ENCODE results near the gene SLC39A11.
"Not testable (repeated sequence)": the region's sequence is repeated elsewhere in the genome, so short reads cannot be mapped to it uniquely, and the experiment has no call there.

Gene SLC39A11

DNA sequence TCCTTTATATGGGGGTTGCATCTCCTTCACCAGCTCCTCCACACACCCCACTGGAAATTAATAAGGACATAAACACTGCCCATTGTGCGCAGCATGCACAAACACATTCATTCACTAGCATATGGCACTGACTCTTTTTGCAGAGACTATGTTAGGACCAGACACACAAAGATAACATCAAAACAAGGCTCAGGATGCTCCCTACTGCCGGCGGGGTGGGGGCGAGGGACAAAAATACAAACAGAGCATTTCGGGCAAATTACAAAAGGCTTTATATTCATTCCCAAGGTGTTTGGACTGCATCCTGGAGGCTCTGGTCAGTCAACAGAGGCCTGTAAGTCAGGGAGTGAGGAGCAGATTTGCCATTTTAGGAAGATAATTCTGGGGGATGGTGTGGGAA lies 299.7 kb downstream of the SLC39A11 start:
- no peak overlapping the region for H3K4me3 ChIP-seq (ENCODE audit: low read length)
- TF ChIP-seq, protein P1, sequence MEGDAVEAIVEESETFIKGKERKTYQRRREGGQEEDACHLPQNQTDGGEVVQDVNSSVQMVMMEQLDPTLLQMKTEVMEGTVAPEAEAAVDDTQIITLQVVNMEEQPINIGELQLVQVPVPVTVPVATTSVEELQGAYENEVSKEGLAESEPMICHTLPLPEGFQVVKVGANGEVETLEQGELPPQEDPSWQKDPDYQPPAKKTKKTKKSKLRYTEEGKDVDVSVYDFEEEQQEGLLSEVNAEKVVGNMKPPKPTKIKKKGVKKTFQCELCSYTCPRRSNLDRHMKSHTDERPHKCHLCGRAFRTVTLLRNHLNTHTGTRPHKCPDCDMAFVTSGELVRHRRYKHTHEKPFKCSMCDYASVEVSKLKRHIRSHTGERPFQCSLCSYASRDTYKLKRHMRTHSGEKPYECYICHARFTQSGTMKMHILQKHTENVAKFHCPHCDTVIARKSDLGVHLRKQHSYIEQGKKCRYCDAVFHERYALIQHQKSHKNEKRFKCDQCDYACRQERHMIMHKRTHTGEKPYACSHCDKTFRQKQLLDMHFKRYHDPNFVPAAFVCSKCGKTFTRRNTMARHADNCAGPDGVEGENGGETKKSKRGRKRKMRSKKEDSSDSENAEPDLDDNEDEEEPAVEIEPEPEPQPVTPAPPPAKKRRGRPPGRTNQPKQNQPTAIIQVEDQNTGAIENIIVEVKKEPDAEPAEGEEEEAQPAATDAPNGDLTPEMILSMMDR (conservative IDR thresholded peaks at IDR 0.05; ENCODE audit: low read length), result no peak
- DNase-seq (ENCODE audit: low read depth), result no peak

DNA sequence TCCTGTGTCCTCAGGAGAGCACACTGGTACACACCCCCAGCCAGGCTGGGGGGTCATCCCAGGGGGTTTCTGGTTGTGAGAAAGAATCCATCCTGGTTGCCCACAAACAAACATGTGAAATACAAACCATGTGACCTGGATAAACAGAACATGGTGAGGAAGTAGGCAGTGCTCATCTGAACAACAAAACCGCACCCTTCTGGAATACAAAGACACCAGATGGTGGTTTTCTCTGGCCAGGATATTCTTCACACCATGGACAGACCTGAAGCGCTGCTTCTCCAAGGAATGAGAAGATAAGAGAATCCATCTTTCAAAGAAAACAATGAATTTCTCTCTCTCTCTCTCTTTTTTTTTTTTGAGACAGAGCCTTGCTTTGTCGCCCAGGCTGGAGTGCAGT lies 302.3 kb downstream of the SLC39A11 start:
- H3K4me3 ChIP-seq (ENCODE audit: low read length), result no peak overlapping the region
- TF ChIP-seq, protein P1 (conservative IDR thresholded peaks at IDR 0.05; ENCODE audit: low read length), result no peak
- peak; percentile 10 for DNase-seq (ENCODE audit: low read depth)

DNA sequence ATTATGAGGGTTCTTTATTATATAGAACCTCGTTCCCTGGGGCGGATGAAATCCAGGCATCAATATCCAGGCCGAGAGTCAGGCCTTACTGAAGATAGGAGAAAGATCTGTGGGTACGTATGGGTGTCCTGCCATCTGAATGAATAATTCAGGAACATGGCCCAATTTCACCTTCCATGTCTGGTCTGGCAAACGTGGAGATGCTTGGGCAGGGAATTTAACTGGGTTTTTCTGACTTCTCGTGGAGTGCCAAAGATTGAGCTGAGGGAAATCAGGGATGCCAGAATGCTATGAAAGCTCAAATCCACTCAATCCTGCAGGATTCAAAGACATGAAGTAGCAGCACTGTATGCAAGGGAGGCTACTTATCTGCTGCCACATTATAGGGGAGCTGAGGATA lies 302.8 kb downstream of the SLC39A11 start:
- DNase-seq (ENCODE audit: low read depth), result no peak
- no peak overlapping the region for H3K4me3 ChIP-seq (ENCODE audit: low read length)
- TF ChIP-seq, protein P1 (conservative IDR thresholded peaks at IDR 0.05; ENCODE audit: low read length), result no peak

DNA sequence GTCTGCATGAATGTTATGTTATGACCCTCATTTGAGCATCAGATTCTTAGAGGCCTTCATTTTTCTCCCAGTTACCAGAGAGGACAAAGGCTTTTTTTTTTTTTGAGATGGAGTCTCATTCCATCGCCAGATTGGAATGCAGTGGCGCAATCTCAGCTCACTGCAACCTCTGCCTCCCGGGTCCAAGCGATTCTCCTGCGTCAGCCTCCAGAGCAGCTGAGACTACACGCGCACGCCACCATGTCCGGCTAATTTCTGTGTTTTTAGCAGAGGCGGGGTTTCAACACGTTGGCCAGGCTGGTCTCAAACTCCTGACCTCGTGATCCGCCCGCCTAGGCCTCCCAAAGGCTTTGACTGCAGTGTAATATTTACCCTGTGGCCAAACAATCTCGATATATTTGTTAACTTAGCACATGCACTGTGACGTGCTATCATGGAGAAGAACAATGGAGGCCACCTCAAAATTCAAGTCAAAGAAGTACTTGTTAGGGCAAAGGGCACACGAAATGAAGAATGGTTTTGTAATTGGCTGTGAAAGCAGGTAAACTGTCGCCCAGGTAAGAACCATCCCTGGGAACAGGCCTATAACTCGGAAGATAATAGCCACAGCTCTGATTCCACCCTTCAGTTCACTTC lies 303.4 kb downstream of the SLC39A11 start:
- H3K4me3 ChIP-seq (ENCODE audit: low read length), result no peak overlapping the region
- DNase-seq (ENCODE audit: low read depth), result peak; percentile 33
- TF ChIP-seq, protein P1 (conservative IDR thresholded peaks at IDR 0.05; ENCODE audit: low read length), result no peak

DNA sequence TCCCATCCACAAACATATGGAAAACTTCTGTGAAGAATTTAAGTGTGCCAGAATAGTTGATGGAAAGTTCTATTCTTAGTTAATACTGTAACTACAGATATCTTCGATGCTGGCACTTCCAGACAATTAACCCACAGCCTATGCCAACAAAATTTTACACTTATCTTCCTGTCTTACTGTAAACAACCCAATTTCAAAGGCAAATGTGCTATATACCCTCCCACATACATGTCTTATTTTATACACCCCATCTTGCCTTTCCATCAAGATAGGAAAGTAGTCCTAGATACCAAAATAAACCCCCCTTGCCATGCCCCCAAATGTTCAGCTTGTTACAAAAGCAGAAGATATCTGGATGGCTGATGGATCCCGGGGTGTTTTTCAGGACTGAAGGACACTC lies 306.3 kb downstream of the SLC39A11 start:
- TF ChIP-seq, protein P1 (conservative IDR thresholded peaks at IDR 0.05; ENCODE audit: low read length), result no peak
- no peak overlapping the region for H3K4me3 ChIP-seq (ENCODE audit: low read length)
- no peak for DNase-seq (ENCODE audit: low read depth)

DNA sequence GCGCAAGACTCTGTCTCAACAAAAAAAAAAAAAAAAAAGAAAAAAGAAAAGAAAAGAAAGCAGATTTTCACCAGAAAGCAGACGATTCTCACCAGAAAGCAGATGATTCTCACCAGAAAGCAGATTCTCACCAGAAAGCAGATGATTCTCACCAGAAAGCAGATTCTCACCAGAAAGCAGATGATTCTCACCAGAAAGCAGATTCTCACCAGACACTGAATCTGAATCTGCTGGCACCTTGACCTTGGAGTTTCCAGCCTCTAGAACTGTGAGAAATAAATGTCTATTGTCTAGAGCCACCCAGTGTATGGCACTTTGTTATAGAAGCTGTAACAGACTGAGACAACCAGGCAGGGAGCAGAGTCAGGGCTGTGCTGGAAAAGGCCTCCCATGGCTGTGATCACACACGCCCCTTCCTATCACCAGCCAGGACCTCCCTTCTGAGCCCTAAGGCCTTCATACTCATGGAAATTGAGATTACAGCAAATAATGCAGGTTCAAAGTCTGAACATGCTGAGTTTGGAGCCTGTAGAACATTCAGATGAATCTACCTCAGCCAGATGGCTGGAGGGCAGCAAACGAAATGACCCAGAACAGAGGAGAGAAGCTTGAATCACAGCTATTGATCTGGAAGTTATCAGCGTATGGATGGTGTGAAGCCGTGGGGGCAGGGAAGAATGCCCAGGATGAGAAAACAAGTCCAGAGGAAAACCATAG lies 309.3 kb downstream of the SLC39A11 start:
- no peak for DNase-seq (ENCODE audit: low read depth)
- TF ChIP-seq, protein P1 (conservative IDR thresholded peaks at IDR 0.05; ENCODE audit: low read length), result no peak
- H3K4me3 ChIP-seq (ENCODE audit: low read length), result no peak overlapping the region

DNA sequence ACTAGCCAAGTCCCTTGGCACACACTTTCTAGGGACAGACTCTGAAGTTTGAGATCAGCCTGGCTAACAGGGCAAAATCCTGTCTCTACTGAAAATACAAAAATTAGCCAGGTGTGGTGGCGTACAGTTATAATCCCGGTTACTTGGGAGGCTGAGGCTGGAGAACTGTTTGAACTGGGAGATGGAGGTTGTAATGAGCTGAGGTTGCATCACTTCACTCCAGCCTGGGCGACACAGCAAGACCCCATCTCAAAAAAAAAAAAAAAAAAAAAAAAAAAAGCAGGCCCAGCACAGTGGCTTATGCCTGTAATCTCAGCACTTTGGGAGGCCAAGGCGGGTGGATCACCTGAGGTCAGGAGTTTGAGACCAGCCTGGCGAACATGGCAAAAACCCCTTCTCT lies 310.1 kb downstream of the SLC39A11 start:
- DNase-seq (ENCODE audit: low read depth); H3K4me3 ChIP-seq (ENCODE audit: low read length): not testable (repeated sequence)
